Heart left ventricle (tissue), 13 donors: ENCODE results near the gene MEF2A.

ENCODE experiments used
- CTCF ChIP-seq, 12 donors: fragments of 200-600 bp; sonication (generic) in 4 of 12; IDR thresholded peaks; one replicate each; pipeline versions ENCODE4 v1.5.0 to v1.8.0; 2018 to 2022; ENCODE audit warnings: antibody characterized with exemption in 12 of 12, mild to moderate bottlenecking in 5 of 12
- POLR2A ChIP-seq, 2 donors: fragments of 450-650 bp; IDR thresholded peaks; one replicate each; pipeline ENCODE4 v1.6.1; 2017; ENCODE audit warnings: antibody characterized with exemption in 2 of 2, mild to moderate bottlenecking in 2 of 2, moderate library complexity in 2 of 2
- donor health status: ischemic (EF 13 %, LVEDD 7.1; RV severe dilation, severe dysfunction).
- donor health status: DM: no; HTN: yes; CAD: no.
- donor health status: DM: no; HTN: no; CAD: no.
- donor health status: ischemic (EF 25% LVEDD 6.9; RV normal size, moderate dysfunction).
- donor health status: ischemic (EF 25% LVEDD 5.7; RV mildly dilated, moderate dysfunction).
- donor health status: ischemic (EF 35%, LVEDD 5.7; RV mildly dilated, moderate dysfunction).
- donor health status: nonischemic (EF 11% LVEDD 7.7; RV severe dilation, severe dysfunction).
- donor health status: DM: yes; HTN: yes; CAD: no.
- donor health status: PGD.
- donor health status: ischemic (EF 29% LVEDD 5.4; RV normal size, mild dysfunction).
- donor health status: nonischemic (EF 23%, LVEDD 6.1; RV moderate dilation, normal function).

GRCh38 chr15:99545605-99546004 lies 20.2 kb upstream of the MEF2A start:
- TF ChIP-seq CTCF (IDR thresholded peaks at IDR 0.05): no peak
- TF ChIP-seq POLR2A (IDR thresholded peaks at IDR 0.05): no peak
